Cardiac muscle cell (in vitro differentiated cells and primary cell): ENCODE data around the gene FLACC1. TPM values are rescaled to one million over a fixed set of nuclear protein-coding genes. Genes with fewer than 3 reads are reported as not detected.
"Not testable (repeated sequence)": the region's sequence is repeated elsewhere in the genome, so short reads cannot be mapped to it uniquely, and the experiment has no call there.

ENCODE experiments used
- DNase-seq, 2 donors: peaks; one replicate each; pipeline versions ENCODE4 v3.0.0 to v3.0.0-alpha.2; 2010 to 2017; ENCODE audit warnings: low read depth in 1 of 2, low spot score in 1 of 2
- H3K27ac ChIP-seq: fragments of 200-600 bp; sonication (generic); 2 replicates; pipeline ENCODE4 v1.5.1; 2016
- H3K27me3 ChIP-seq: fragments of 200-600 bp; sonication (generic); 2 replicates; pipeline ENCODE4 v1.6.0; 2016; ENCODE audit warnings: control low read depth
- H3K36me3 ChIP-seq: fragments of 200-600 bp; sonication (generic); 2 replicates; pipeline ENCODE4 v1.5.1; 2016; ENCODE audit warnings: control low read depth
- H3K4me1 ChIP-seq: fragments of 200-600 bp; sonication (generic); 2 replicates; pipeline ENCODE4 v1.8.1; 2017; ENCODE audit warnings: low read depth, mild to moderate bottlenecking, mixed run types
- H3K4me3 ChIP-seq: fragments of 200-600 bp; sonication (generic); 2 replicates; pipeline ENCODE4 v1.5.1; 2016; ENCODE audit warnings: mild to moderate bottlenecking
- H3K9me3 ChIP-seq: fragments of 200-600 bp; sonication (generic); 2 replicates; pipeline ENCODE4 v1.5.1; 2017; ENCODE audit warnings: low read depth, mild to moderate bottlenecking, control low read depth
- CTCF ChIP-seq: IDR thresholded peaks from 2 replicates; pipeline ENCODE4 v1.5.1; 2012; ENCODE audit warnings: low read depth, mild to moderate bottlenecking, low read length
- polyA plus RNA-seq: library from polyadenylated mRNA; unstranded; fragments of >200 nt; fragmentation: Nextera tagmentation; extraction: Ambion mirVana; gene quantifications from 2 replicates; pipeline ENCODE4 v1.2.1, GENCODE V29; 2016
- total RNA-seq: library from RNA; depleted of rRNA; stranded (reverse); fragments of >200 nt; gene quantifications from 2 replicates; pipeline ENCODE4 v1.2.3, GENCODE V29; 2016

Gene FLACC1
- total and polyA plus RNA-seq, 2 experiments from 2014 or later: 0.69 to 1.7 TPM

GRCh38 chr2:201369775-201370174 is 12.6 kb upstream of the FLACC1 start:
- H3K27ac ChIP-seq: no peak overlapping the region
- H3K4me3 ChIP-seq: no peak overlapping the region
- no peaks in the 10 kb centered on the region for H3K36me3 ChIP-seq
- H3K27me3 ChIP-seq: no peaks in the 10 kb centered on the region
- no peaks in the 10 kb centered on the region for H3K9me3 ChIP-seq
- no peaks in the 10 kb centered on the region for H3K4me1 ChIP-seq
- DNase-seq: no peak
- no peak for TF ChIP-seq CTCF

GRCh38 chr2:201369318-201369717 is 12.2 kb upstream of the FLACC1 start:
- DNase-seq, H3K36me3 ChIP-seq, H3K27me3 ChIP-seq, H3K9me3 ChIP-seq, H3K4me3 ChIP-seq, H3K4me1 ChIP-seq, H3K27ac ChIP-seq: not testable (repeated sequence)

GRCh38 chr2:201366146-201366545 is 9.0 kb upstream of the FLACC1 start:
- no peak for TF ChIP-seq CTCF
- Histone ChIP-seq H3K27me3 (no peaks in the 10 kb centered on the region), H3K36me3 (no peaks in the 10 kb centered on the region), H3K4me3 (no peak overlapping the region), H3K4me1 (no peaks in the 10 kb centered on the region), H3K9me3 (no peaks in the 10 kb centered on the region), H3K27ac (no peak overlapping the region)
- no peak for DNase-seq

- Histone ChIP-seq H3K4me1 (no peaks in the 10 kb centered on the region), H3K27ac (no peak overlapping the region), H3K36me3 (no peaks in the 10 kb centered on the region), H3K9me3 (no peaks in the 10 kb centered on the region), H3K4me3 (no peak overlapping the region), H3K27me3 (no peaks in the 10 kb centered on the region)
- DNase-seq: peak; percentile 61 to 73
- peak; percentile 92 for TF ChIP-seq CTCF
These were observed 6.9 kb upstream of the FLACC1 start for GRCh38 chr2:201363857-201364560.

GRCh38 chr2:201362396-201362795 is 5.3 kb upstream of the FLACC1 start:
- TF ChIP-seq CTCF: no peak
- Histone ChIP-seq H3K36me3 (no peaks in the 10 kb centered on the region), H3K4me1 (no peaks in the 10 kb centered on the region), H3K9me3 (no peaks in the 10 kb centered on the region), H3K4me3 (no peak overlapping the region), H3K27ac (no peak overlapping the region), H3K27me3 (no peaks in the 10 kb centered on the region)
- DNase-seq: peak in 1 of 2 donors; percentile 23

- H3K27me3 ChIP-seq: no peaks in the 10 kb centered on the region
- no peak overlapping the region for H3K27ac ChIP-seq
- no peak for DNase-seq
- no peaks in the 10 kb centered on the region for H3K9me3 ChIP-seq
- no peak for TF ChIP-seq CTCF
- peaks cover 4% of the 10 kb centered on the region for H3K4me1 ChIP-seq
- no peak overlapping the region for H3K4me3 ChIP-seq
- H3K36me3 ChIP-seq: no peaks in the 10 kb centered on the region
These were observed 4.1 kb upstream of the FLACC1 start for GRCh38 chr2:201361078-201361733.
